Coronary artery (tissue), 2 donors: ENCODE data around the gene TMC2.

Experiments used
- DNase-seq: peaks from one replicate; pipeline ENCODE4 v3.0.0-alpha.2; 2017; ENCODE audit warnings: low spot score
- H3K27ac ChIP-seq, 2 donors: fragments of 200-600 bp; sonication (generic); one replicate each; pipeline ENCODE4 v1.5.1; 2016 to 2019
- H3K4me3 ChIP-seq: fragments of 200-600 bp; sonication (generic); 2 replicates; pipeline ENCODE4 v1.5.1; 2016; ENCODE audit warnings: mild to moderate bottlenecking, moderate library complexity
- TF ChIP-seq, protein P1 (sequence below): fragments of 200-600 bp; sonication (generic); IDR thresholded peaks from one replicate; pipeline ENCODE4 v1.5.1; 2019; ENCODE audit warnings: antibody characterized with exemption

Gene TMC2

DNA sequence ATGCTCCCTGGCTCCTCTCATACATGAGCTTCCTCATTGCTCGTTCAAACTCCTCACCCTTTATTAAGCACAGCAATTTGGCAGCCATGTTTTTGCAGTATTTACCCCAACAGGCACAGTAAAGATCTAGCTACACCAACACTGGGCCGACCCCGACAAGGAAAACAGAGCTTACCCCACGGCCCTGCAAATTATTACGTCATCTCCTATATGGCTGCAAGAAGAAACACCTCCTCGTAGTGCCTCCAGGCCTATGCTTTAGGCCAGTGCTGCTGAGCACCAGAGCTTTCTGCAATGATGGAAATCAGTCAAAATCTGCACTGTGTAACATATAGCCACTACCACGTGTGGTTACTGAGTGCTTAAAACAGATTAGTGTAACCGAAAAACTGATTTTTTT lies 26.7 kb downstream of the TMC2 start:
- TF ChIP-seq, protein P1, sequence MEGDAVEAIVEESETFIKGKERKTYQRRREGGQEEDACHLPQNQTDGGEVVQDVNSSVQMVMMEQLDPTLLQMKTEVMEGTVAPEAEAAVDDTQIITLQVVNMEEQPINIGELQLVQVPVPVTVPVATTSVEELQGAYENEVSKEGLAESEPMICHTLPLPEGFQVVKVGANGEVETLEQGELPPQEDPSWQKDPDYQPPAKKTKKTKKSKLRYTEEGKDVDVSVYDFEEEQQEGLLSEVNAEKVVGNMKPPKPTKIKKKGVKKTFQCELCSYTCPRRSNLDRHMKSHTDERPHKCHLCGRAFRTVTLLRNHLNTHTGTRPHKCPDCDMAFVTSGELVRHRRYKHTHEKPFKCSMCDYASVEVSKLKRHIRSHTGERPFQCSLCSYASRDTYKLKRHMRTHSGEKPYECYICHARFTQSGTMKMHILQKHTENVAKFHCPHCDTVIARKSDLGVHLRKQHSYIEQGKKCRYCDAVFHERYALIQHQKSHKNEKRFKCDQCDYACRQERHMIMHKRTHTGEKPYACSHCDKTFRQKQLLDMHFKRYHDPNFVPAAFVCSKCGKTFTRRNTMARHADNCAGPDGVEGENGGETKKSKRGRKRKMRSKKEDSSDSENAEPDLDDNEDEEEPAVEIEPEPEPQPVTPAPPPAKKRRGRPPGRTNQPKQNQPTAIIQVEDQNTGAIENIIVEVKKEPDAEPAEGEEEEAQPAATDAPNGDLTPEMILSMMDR: no peak
- no peak for DNase-seq
- H3K27ac ChIP-seq: no peak overlapping the region
- H3K4me3 ChIP-seq: no peak overlapping the region

DNA sequence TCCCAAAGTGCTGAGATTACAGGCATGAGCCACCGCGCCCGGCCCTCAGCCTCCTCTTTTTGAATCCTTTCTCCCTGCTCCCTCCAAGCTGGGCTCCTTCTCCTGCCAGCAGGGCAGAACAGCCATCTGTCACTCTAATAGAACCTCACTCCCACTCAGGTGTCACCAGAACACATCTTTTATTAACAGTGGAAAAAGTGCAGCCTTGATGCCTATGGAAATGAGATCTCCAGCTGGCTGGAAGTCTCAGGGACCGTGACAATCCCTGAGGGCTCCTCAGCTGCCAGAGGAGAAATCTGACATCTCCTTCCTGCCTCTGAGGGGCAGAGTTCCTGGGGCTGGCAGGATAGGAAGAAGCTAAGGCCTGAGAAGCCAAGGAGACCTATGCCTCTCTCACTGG lies 28.0 kb downstream of the TMC2 start:
- H3K4me3 ChIP-seq: no peak overlapping the region
- TF ChIP-seq, protein P1: no peak
- no peak overlapping the region for H3K27ac ChIP-seq
- no peak for DNase-seq

DNA sequence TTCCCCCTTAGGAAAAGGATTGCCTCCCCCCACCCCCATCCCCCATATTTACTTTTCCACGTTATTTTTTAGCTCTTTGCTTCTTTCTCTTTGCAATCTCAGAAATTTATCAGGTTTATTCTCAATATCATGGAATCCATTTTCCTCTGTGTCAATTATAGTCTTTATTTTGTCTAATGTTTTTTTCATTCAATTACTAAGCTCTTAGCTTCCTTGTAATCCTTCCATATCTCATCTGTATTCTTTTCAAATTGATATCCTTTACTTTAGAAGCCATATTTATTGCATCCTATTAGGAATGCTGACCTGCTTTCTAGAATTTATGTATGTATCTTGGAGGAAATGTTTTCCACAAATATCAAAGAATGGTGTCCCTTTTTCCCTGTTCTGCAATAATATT lies 39.3 kb downstream of the TMC2 start:
- no peak overlapping the region for H3K4me3 ChIP-seq
- no peak overlapping the region for H3K27ac ChIP-seq
- TF ChIP-seq, protein P1: no peak
- DNase-seq: no peak

DNA sequence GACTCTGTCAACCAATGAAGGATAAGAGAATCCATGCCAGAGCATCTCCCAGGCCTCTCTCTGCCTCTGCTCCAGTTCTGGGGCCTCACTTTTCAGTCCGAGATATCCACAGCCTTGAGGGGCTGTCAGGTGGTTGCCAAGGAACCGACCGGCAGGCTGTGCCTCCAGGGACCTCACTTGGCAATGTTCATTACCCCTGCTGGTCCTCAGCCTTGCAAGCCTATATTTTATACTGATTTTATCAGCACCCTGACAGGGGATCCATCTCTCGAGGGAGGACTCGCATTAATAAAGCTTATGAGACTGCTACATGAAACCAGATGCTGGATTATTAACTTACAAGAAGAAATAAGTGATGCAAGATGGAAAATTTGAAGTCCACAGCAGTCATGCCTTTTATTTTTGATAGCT lies 39.9 kb downstream of the TMC2 start:
- Histone ChIP-seq H3K27ac (no peak overlapping the region), H3K4me3 (no peak overlapping the region)
- TF ChIP-seq, protein P1: no peak
- DNase-seq: no peak

DNA sequence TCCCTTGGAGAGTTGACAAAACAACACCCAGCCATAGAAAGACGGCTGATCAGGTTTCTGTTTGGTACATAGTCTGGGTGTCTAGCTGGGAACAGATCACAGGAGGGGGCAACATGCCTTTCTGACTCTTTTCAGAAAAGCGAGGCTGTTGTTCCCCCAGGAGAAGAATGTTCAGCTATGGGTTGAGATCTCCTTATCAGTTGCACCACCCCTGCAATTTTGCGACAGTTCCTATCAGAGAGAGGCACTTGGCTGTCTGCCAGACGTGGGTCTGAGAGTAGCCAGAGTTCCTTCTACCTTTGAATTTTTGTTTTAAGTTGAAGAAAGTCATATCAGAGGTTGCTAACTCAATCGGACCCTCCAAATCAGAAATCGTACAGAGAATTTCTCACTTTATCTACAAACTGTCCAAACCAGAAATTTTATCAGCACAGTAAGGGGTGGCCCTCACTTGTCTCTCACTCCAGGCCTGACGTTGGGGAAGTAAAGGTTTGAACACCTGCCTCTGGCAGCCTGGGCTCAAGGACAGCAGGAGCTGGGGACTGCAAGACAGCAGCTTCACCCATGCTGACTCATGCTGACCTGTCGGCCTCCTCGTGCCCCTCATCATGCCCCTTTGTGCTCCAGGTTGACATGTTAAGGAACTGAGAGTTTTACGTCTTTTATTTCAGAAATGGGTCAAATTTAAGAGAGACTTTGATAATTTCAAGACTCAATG lies 42.3 kb downstream of the TMC2 start:
- Histone ChIP-seq H3K4me3 (no peak overlapping the region), H3K27ac (no peak overlapping the region)
- TF ChIP-seq, protein P1: no peak
- DNase-seq: no peak

DNA sequence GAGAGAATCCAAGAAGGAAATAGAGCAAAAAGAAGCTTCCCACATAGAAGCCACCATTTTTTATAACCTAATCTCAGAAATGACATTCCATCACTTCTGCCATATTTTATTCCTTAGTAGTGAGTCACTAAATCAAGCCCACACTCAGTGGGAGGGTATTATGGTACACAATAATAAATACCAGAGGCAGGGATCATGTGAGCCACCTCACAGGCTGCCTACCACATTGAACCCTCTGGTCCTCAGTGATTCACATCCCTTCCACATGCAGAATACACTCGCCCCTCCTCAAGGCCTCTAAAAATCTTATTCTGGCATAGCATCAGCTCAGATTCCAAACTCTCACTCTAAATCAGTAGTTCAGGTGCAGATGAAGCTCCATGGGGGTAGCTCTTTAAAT lies 49.4 kb downstream of the TMC2 start:
- no peak overlapping the region for H3K27ac ChIP-seq
- H3K4me3 ChIP-seq: no peak overlapping the region
- TF ChIP-seq, protein P1: no peak
- no peak for DNase-seq

DNA sequence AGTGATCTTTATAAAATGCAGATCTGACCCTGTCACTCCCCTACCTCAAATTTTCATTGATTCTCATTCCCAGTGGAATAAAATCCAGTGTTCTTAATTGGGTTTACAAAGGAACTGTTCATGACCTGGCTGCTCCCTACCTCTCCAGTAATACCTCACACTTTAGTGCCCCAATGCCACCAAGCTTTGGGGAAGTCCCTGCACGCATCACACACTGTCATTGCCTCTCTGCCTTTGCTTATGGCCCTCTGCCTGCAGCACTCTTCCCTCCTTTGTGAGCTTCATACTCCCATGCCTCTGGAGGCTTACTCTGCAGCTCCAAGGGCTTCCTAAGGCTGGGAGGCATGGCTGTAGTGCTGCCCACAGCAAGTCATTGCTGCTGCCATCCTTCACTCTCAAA lies 57.4 kb downstream of the TMC2 start:
- no peak for DNase-seq
- TF ChIP-seq, protein P1: no peak
- no peak overlapping the region for H3K4me3 ChIP-seq
- H3K27ac ChIP-seq: no peak overlapping the region
